Lower leg skin (tissue), 3 donors: ENCODE results near the gene RHBDF1.

Experiments used
- CTCF ChIP-seq, 3 donors: fragments of 450-650 bp; IDR thresholded peaks; one replicate each; pipeline ENCODE4 v1.5.1; 2016; ENCODE audit warnings: antibody characterized with exemption in 3 of 3, mild to moderate bottlenecking in 3 of 3, moderate library complexity in 2 of 3
- POLR2A ChIP-seq, 2 donors: fragments of 450-650 bp; IDR thresholded peaks; one replicate each; pipeline ENCODE4 v1.6.1; 2016 to 2017; ENCODE audit warnings: antibody characterized with exemption in 2 of 2, mild to moderate bottlenecking in 1 of 2, moderate library complexity in 1 of 2

- TF ChIP-seq CTCF (IDR thresholded peaks at IDR 0.05) (no peak), POLR2A (IDR thresholded peaks at IDR 0.05) (no peak)
Observed at GRCh38 chr16:120756-121155, 48.3 kb upstream of the RHBDF1 start.
